Measurements from ENCODE around the gene ZNF536. TPM values are rescaled to one million over a fixed set of nuclear protein-coding genes. Genes with fewer than 3 reads are reported as not detected.
A peak's percentile ranks its signal among the peaks of the same experiment; 100 is the strongest.

Gene ZNF536
- total and polyA plus RNA-seq, 2 of the 13 experiments (the other 11 are each of a cell fraction or from before 2014, with no cell fraction given) = not detected

GRCh38 chr19:30338041-30338456, 34.1 kb upstream of the ZNF536 start:
- no peak overlapping the region for H3K4me2 ChIP-seq (ENCODE audit: low read depth, low read length)
- no peaks in the 10 kb centered on the region for H3K9me3 ChIP-seq (ENCODE audit: low read length)
- DNase-seq (ENCODE audit: low spot score) (no peak), FAIRE-seq (no peak), ATAC-seq (no peak)
- intact Hi-C loops (cut with micrococcal nuclease; ENCODE audit: unreplicated experiment) (no loop called here), in situ Hi-C loops (cut with HindIII; ENCODE audit: extremely low pct_ligation_motif_present, low pct_unique_long_range_greater_than_20kb) (no loop called here)
- no peaks in the 10 kb centered on the region for H4K20me1 ChIP-seq (ENCODE audit: insufficient read depth, low read length)
- H3K79me2 ChIP-seq (ENCODE audit: insufficient read depth, low read length) = no peaks in the 10 kb centered on the region
- WGBS (ENCODE audit: low lambda C conversion rate) = 1% methylated on average over 3 of the region's 3 CpGs
- TF ChIP-seq ZNF276 (CRISPR knock-in tag; IDR thresholded peaks at IDR 0.05; ENCODE audit: low read depth) (no peak), IKZF1 (IDR thresholded peaks at IDR 0.05) (peak; percentile 59; the same call in 1 of the 2 replicates), ARNT (IDR thresholded peaks at IDR 0.05) (peak; percentile 8; the same call in 1 of the 2 replicates), ATF7 (IDR thresholded peaks at IDR 0.05) (peak; percentile 61), ATF7 (CRISPR knock-in tag; IDR thresholded peaks at IDR 0.05) (no peak), TRIM22 (IDR thresholded peaks at IDR 0.05) (0 out of 2 replicates have a peak, but pooled peaks have one; percentile 23), RCOR2 (CRISPR knock-in tag; IDR thresholded peaks at IDR 0.05) (no peak), ZNF230 (CRISPR knock-in tag; IDR thresholded peaks at IDR 0.05) (no peak), MAFF (IDR thresholded peaks at IDR 0.05; ENCODE audit: low read depth, low read length) (peak; percentile 23; the same call in 1 of the 2 replicates), CREB1 (IDR thresholded peaks at IDR 0.05) (peak; percentile 98), CREB1 (CRISPR knock-in tag; IDR thresholded peaks at IDR 0.05) (no peak)
- no peaks in the 10 kb centered on the region for H3K4me1 ChIP-seq (ENCODE audit: insufficient read depth, low read length)
- H2AFZ ChIP-seq (ENCODE audit: low read length) = no peak overlapping the region
- no peak overlapping the region for H3K9ac ChIP-seq (ENCODE audit: insufficient read depth, low read depth, low read length)
- BruUV-seq (replicated peaks) = no TSS peak
- no peak overlapping the region for H3K4me3 ChIP-seq (replicated peaks in 1 of 3; ENCODE audit: insufficient read depth in 1 of 3, low read depth in 2 of 3, low read length in 3 of 3)
- peaks cover 1 to 7% of the 10 kb centered on the region in 2 experiments; a peak in 3 of 5 replicates for H3K27me3 ChIP-seq (ENCODE audit: control insufficient read depth in 1 of 2, insufficient read depth in 2 of 2, low read length in 2 of 2)
- CTCF ChIA-PET (ENCODE audit: low intra/inter-chr PET ratio, low total read pairs) = no interaction called here
- H3K27ac ChIP-seq (ENCODE audit: extremely low read length, insufficient read depth, low read length) = no peak overlapping the region
- POLR2A ChIA-PET = no interaction called here
- H3K36me3 ChIP-seq (replicated peaks in 1 of 2; ENCODE audit: control insufficient read depth in 1 of 2, insufficient read depth in 2 of 2, low read length in 2 of 2) = no peaks in the 10 kb centered on the region
